ENCODE results near the gene RPS6KA5. TPM values are rescaled to one million over a fixed set of nuclear protein-coding genes. Genes with fewer than 3 reads are reported as not detected.
"Not testable (repeated sequence)": the region's sequence is repeated elsewhere in the genome, so short reads cannot be mapped to it uniquely, and the experiment has no call there.

The RPS6KA5 gene
- polyA plus RNA-seq, 5 donors, result 3.2 to 10.2 (median 8.8) TPM

DNA sequence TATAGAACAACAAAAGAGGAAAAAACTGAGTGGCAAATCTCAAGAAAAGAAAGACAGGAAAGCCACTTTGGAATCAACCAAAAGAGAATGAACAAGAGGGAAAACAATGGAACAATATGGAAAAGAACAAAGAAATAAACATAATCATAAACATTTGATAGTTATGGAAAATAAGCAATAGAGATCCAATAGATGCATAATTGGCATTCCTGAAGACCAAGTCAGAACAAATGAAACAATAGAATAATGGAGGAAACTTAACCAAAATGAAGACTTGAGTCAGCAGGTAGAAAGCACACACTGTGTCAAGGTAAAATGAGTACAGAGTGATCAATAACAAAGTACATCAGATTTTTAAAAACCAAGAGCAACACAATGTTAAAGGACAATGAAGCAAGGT lies 10.1 kb upstream of the RPS6KA5 start:
- no peak for DNase-seq

DNA sequence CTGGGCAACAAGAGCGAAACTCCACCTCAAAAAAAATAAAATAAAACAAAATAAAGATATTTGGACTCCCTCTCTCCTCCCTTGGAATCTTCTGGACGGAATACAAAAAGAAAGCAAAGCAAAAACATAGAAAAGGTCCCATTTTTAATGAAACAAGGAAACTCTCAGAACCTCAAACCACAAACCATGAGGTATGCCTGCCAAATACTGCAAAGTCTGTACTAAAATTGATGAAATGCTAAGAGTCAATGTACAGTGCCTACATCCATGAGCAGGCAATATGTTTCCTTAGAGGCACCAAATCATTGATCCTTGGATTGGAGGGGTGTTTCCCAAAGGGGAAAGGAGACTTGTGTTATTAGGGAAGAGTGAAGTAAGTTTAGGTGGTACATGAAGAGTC lies 8.2 kb upstream of the RPS6KA5 start:
- DNase-seq, result no peak

DNA sequence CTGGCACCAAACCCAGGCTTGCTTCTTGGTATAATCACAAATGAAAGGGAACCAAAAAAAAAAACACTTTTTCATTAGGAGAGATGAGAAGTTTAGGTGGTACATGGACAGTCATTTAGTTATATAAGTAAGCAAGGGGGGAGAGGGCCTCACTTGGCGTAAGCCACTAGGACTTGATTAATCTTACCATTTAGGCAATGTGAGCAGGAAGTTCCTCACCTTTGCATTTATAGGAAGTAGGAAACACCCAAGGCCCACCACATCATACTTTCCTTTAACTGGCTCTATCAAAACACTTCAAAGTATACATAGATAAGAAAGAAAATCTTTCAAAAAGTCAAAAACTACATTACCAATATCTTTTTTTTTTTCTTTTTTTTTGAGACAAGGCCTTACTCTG lies 6.7 kb upstream of the RPS6KA5 start:
- no peak for DNase-seq

DNA sequence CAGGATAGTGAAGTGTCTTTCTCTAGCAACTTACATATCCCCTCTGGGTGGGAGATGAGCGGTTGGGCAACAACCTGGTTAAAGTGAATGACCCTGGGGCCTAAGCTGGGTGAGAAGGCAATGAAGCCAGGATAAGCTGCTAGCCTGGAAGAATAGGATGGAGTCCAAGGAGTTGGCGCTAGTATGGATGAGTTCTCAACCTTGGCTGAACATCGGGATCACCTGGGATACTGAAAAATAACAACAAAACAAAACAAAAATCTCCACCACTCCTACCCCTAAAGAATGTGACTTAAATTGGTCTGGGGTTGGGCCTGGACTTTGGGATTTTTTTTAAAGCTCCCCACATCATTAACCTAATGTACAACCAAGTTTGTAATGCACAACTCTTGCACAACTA lies 4.8 kb upstream of the RPS6KA5 start:
- DNase-seq, result no peak

DNA sequence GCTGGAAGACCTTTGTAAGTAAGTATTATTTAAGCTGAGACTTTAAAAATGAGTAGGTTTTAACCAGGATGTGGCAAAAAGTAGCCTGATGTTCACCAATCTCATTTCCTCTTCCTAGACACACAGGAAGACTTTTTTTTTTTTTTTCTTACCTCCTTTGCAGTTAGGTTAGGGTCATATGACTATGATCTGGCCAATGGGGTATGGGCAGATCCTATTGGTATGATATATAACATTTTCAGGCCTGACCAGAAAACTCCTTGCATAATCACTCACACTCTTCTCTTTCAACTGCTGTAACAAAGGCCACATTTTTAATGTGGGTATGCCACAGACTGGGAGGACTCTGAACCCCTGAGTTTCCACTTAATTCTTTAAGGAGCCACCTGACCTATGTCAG lies 2.7 kb upstream of the RPS6KA5 start:
- no peak for DNase-seq

DNA sequence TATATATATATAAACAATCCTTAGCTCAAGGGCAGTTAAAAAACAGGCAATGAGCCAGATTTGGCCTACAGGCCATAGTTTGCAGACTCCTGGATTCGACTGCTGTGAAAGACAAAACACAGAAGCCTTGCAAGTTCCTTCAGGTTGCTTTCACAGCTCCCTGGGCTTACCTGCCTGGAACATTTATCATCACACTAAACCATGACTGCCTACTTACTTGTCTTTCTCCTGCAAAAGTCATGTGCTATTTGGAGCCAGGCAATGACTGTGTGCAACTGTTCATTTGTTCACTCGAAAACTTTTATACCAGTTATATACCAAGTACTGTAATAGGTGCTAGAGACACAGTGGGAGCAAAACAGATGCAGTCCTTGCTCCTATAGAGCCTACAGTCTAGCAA lies 2.2 kb upstream of the RPS6KA5 start:
- no peak for DNase-seq

DNA sequence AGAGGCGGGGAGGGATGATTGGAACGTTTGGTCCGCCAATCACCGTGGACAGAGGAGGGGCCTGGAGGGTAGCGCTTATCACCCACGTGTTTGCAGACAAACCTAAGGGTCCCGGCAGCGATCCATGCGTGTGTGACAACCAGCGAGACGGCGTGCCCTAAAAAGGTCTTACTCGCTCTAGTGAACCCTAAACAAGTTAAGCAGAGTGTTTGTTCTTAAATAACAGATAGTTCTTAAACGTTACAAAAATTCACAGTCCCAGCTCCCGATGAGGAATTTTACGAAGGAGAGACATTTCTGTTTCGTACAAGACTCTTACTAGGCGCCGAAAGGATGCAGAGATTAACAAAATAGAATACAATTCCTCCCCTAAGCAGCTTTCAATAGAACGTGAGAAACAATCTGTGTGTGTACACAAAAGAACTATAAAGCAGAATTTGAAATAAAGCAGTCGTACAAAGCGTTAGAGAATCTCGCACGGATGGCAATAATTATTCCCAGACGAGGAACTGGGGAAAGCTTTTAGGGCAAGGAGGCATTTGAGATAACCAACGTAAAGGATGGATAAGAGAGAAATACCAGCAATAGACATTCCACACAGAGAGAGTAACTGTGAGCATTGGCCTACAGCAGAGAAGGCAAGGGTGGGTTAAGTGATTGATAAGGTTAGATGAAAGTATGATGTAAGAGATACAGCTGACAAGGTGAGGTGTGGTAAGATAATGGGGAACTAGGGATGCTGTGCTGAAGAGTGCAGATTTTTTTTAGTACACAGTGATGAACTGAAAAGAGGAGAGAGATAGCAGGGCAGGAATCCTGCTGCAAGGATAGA lies 831 bp upstream of the RPS6KA5 start:
- DNase-seq, result no peak

DNA sequence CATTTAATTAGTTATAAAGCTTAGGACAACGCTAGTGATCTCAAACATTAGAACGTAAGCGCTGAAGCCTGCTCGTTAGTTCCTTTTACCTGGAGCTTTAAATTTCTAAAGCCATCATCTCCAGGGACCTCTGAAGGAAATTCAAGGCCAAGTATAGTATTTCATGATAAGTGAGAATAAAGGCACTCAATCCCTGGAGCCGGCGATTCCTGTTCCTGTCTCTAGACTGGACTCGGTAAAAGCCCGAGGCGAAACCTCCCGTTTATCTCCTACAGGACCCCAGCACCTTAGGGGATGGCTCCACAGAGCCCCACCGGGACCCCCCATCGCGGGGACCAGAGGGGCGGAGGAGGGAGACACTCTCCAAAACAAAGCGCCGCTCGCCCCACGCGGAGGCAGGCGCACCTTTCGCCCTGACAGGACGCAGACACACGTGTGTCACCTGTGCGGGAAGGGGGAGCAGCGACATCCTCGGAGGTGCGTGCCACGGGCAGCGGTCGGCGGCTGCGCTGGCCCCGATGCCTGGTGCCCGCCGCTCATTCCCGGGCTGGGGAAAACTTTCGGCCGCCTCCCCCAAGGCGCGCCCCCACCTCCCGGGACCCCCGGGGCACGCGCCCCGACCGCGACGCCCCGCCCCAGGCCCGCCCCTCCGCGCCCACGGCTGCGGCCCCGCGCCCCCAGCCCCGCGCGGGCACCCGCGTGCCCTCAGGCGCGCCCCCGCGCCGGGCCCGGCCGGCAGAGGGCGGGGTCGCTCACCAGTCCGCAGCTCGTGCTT lies 678 bp downstream of the RPS6KA5 start:
- DNase-seq, result peak; percentile 32 to 38

DNA sequence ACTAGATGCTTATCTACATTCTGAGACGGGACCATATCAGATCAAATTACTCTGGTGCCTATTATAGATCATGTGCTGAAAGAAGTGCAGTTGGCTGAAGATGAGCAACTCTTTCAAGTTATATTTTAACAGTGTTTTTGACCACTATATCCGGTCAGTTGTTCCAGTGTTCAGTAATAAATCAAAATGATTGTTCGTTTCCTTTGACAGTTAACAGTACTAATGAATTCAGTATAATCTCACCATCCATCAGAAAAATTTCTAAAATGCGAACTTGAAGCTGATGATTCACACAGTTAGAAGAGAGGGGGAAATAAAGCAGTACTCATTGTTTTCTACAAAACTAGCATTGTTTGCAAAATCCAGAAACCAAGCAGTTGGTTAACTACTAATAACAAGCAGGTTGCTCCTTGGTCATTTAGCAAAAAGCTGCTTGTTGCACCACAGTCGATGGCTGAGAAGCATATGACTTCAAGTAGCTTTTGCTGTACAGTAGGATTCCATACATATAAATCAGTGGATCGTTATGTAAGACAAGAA lies 2.3 kb downstream of the RPS6KA5 start:
- no peak for DNase-seq

DNA sequence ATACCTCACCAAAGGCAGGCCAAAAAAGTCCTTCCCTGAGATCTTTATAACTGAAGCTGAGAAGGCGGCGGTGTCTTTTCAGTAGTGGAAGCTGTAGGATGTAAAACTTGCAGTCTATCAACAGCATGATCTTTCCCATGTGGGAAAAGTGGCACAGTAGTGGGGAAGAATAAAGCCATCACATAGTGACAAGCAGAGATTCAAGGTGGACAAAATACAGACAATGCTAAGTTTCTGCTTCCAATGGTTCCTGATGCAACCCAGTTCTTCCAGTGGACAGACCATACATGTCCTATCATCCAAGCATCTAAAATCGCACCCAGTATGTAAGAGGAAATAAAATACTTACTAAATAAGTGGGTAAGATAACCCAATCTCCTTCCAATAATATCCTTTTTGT lies 4.1 kb downstream of the RPS6KA5 start:
- no peak for DNase-seq

DNA sequence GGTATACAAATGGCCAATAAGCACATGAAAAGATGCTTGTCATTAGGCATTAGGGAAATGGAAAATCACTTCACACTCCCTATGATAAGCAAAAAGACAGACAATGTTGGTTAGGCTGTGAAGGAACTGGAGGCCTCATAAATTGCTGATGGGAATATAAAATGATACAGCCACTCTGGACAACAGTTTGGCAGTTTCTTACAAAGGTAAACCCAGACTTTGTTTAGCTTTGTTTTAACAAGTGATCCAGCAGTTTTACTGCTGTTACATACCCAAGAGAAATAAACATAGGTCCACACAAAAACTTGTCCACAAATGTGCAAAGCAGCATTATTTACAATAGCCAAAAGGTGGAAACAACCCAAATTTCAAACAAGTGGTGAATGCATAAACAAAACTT lies 5.4 kb downstream of the RPS6KA5 start:
- no peak for DNase-seq

DNA sequence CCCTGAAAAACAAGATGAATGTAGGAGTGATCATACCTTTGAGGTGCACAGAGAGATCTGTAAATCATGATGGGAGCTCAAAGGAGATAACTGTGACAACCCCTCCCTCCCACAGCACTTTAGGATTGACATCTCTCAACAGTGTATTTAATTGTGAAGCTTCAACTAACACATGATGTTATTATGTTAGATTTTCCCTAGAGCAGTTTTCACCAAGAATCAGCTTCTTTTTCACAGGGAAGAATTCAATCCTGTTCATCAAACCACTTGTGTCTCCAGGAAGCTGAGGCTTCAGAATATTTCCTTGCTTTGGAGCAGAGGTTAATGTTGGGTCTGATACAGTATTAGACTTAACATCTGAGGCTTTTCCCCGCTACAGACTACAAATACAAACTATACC lies 11.8 kb downstream of the RPS6KA5 start:
- no peak for DNase-seq

DNA sequence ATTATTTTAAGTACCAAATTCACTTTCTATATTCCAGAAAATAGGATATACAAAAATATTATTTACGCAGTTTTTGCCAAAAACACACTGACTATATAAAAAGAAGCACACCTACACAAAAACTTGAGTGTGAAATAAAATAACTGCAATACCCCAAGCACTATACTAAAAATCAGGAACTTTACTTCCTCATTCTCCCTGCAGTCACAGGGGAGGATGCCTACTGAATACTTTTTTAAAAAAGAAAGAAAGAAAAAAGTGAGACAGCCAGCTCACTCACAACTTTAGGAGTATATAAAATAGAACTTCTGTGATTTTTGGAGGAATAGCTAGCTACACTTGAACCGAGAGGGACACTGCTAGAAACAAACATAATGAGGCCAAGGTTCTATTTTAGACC lies 12.2 kb downstream of the RPS6KA5 start:
- DNase-seq, result no peak

DNA sequence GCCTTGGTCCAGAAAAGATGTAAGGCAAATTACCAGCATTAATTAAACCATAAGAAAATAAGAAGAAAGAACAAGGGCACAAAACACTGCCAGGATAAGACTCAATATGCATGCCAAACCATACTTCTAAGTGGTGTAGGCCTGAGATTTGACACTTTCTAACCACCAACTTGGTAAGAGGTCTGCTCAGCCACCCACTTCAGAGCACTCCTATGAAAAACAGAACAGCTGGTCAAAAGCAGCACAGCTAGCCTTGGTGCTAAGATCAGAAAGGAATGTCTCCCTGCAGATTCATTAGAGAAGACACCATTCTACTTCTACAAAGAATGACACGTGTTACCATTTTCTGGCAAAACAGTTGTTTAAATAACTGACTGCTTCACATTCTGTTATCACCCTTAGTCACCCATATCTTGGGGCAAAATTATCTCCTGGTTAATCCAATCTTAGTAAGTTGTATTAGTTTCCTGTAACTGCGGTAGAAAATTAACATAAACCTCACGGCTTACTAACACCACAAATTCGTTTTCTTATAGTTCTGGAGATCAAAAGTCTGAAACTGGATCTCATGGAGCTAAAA lies 13.2 kb downstream of the RPS6KA5 start:
- DNase-seq, result no peak

DNA sequence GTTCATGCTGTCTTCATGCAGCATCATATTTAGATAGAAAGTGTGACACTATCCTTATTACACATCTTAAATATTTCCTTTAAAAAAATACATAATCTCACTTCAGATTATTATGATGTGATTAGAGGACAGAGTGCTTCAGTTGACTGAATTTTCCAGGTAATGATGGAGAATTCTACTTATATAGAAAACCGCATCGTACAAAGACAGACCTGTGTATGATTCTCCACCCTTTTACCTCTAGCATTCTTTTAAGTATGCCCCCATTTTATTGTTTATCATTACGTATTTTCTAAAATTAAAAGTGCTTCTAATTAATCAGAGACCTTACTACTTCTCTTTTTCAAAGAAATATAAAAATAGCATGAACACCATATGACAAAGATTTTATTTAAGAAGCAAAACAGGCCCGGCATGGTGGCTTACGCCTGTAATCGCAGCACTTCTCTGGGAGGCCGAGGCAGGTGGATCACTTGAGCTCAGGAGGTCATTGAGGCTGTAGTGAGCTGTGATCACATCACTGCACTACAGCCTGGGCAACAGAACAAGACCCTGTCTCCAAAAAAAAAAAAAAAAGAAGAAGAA lies 13.9 kb downstream of the RPS6KA5 start:
- no peak for DNase-seq

DNA sequence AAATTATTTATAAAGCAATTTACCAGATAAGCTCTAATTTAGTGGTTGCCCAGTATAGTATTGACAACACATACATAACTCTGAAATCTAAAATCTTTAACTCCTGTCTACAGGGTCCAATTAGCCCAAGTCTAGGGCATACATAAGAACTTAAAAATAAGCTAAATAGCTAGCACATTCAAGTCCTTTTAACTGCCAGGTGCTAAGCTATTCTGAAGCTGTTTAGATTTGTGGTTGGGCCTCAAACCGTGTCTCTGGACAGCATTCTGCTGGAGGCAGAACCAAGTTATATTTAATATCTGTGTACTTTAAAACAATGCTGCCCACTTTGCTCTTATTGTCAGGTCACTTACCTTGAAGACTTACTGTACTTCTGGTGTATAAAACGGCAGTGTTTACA lies 19.0 kb downstream of the RPS6KA5 start:
- DNase-seq, result no peak

DNA sequence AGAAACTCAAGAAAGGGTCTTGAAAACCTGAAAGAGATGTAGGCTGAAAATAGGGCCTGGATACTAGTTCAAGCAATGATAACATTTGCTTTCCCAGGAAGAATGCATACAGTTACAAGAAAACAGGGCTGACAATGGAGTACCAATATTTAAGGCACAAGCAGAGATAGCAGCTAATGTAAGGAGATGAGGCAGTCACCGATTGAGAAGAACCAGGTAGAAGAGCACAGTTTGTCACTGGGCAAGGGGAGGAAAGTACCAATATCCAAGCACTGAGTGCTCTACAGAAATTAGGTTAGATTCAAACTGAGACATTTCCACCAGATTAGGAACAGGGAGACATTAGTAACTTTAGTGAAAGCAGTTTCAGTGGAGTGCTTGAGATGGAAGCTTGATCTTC lies 19.9 kb downstream of the RPS6KA5 start:
- no peak for DNase-seq

DNA sequence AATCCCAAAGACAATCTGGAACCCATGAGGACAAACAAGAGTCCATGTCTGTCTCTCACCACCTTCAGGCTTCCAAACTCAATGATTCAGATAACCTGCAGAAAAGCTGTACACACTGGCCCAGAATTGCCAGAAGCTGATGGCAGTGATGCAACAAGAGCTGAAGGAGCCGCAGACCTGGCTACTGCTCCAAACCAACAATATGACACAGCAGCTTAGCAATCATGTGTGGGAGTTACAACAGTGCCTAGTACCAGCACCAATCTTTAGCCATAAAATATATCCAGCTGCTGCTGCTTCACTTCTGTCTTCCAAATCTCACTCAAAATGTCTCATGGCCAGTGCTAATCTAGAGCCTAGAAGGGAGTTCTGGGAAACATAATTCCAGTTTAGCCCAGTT lies 22.0 kb downstream of the RPS6KA5 start:
- DNase-seq, result no peak

DNA sequence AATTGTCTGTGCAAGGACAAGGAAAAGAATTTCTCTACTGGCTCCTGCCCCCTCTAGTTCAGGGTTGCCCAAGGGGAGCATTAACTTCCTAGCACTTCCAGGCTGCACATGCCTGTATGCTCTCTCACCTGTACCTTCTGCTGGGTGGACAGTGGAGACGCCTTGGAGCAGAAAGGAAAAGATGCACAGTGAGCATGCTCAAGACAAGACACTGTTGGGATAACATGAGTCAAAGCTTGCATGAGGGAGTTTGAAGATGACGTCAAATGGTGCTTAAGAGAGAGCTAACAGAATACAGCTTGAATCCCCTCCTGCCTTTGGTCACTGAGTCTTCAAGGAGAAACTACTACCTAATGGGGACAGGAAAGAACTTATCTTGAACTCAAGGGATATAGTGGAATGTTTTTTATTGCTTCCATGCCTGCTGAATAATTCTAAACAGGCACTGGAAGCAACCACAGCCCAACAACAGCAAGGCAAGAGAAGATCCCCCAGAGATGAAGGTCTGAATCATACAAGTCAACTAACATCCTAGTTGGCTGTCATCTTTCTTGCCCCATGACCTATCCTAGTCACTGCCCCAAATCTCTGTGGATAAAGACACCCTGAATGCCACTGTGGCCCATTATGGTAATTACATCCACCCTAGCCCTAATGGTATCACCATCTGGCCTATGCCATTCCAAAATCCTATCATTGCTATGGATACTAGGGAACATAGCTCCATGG lies 23.5 kb downstream of the RPS6KA5 start:
- DNase-seq, result no peak

DNA sequence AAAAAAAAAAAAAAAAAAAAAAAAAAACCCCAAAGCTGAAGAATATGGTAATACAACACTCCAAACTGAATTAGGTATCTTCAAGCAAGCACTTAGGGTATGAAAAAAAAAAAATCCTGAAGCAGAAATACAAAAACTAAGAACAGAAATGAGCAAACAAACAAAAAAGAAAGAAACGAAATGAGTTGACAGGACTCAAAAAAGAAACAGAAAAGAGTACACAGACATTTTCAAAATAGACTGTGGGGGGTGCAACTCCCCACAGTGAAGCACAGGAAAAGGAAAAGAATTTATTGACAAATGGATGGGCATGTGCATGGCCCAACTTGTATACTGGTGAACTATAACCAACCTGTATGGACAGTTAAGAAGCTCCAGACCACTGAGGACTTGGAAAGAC lies 24.6 kb downstream of the RPS6KA5 start:
- no peak for DNase-seq

DNA sequence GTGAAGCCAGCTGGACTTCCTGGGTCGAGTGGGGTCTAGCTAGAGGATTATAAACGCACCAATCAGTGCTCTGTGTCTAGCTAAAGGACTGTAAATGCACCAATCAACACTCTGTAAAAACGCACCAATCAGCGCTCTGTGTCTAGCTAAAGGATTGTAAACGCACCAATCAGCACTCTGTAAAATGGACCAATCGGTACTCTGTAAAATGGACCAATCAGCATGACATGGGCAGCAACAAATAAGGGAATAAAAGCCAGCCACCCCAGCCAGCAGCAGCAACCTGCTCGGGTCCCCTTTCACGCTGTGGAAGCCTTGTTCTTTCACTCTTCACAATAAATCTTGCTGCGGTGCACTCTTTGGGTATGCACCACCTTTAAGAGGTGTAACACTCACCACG lies 26.1 kb downstream of the RPS6KA5 start:
- DNase-seq, result not testable (repeated sequence)

DNA sequence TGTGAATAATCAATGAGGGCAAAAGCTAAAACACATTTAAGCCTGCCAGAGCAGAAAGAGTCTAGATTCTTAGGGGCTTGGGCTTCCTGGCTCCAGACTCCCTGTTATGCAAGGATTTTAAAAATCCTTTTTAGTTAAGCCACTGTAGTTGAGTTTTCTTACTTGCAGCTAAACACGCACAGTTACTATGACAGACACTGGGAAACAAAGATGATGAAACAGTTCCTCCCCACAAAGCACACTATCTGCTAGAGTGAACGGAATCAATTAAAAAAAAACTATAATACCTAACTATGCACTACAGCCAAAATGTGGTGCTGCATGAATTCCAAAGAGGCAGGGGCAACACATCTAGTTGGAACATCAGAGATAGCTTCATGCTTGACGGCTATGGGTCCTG lies 28.2 kb downstream of the RPS6KA5 start:
- DNase-seq, result no peak

Measured in right lung (tissue), 5 donors.